Hematopoietic multipotent progenitor cell (in vitro differentiated cells): ENCODE measurements around the gene NLRP6. TPM values are rescaled to one million over a fixed set of nuclear protein-coding genes. Genes with fewer than 3 reads are reported as not detected.
"Not testable (repeated sequence)": the region's sequence is repeated elsewhere in the genome, so short reads cannot be mapped to it uniquely, and the experiment has no call there.

Experiments
- DNase-seq, 3 donors: peaks; one replicate each; pipeline ENCODE4 v3.0.0-alpha.2; 2011 to 2015; ENCODE audit warnings: low read depth in 2 of 3, low spot score in 2 of 3
- small RNA-seq: library from RNA; depleted of rRNA; stranded (forward); fragments of <200 nt; gene quantifications from one replicate; pipeline ENCODE3, GENCODE V24; 2012
- total RNA-seq: library from RNA; depleted of rRNA; stranded (reverse); fragments of >200 nt; gene quantifications from one replicate; pipeline ENCODE4 v1.2.3, GENCODE V29; 2012

Gene NLRP6
- total RNA-seq, 1 donor = 0.54 TPM

GRCh38 chr11:333616-334263 is 55.5 kb downstream of the NLRP6 start:
- DNase-seq = not testable (repeated sequence)

- no peak for DNase-seq
Observed at GRCh38 chr11:334264-334994, 56.2 kb downstream of the NLRP6 start.

Small RNA genes lying within 50 kb of the gene (small RNA-seq; reads per million reads assigned to genes)
- gene AC136475.6 = not detected

Other genes starting within 250 kb of the NLRP6 start
- gene SCGB1C1, start 85.3 kb upstream of the NLRP6 start, total RNA-seq = not detected
- 27.2 TPM for gene BET1L, start 71.0 kb upstream of the NLRP6 start, total RNA-seq
- 97.5 TPM for gene RIC8A, start 70.7 kb upstream of the NLRP6 start, total RNA-seq
- 17.8 TPM for gene SIRT3, start 42.1 kb upstream of the NLRP6 start, total RNA-seq
- 73.2 TPM for gene PSMD13, start 41.4 kb upstream of the NLRP6 start, total RNA-seq
- 35.3 TPM for gene PGGHG, start 10.7 kb downstream of the NLRP6 start, total RNA-seq
- gene IFITM5, start 21.1 kb downstream of the NLRP6 start, total RNA-seq = not detected
- gene IFITM2, start 29.4 kb downstream of the NLRP6 start, total RNA-seq = 200 TPM
- 78.1 TPM for gene IFITM1, start 35.6 kb downstream of the NLRP6 start, total RNA-seq
- gene IFITM3, start 42.5 kb downstream of the NLRP6 start, total RNA-seq = 50.6 TPM
- gene B4GALNT4, start 91.1 kb downstream of the NLRP6 start, total RNA-seq = 3.5 TPM
- 0.27 TPM for gene PKP3, start 115.8 kb downstream of the NLRP6 start, total RNA-seq
- gene SIGIRR, start 136.6 kb downstream of the NLRP6 start, total RNA-seq = 75.7 TPM
- 7.0 TPM for gene ANO9, start 163.6 kb downstream of the NLRP6 start, total RNA-seq
- gene PTDSS2, start 171.9 kb downstream of the NLRP6 start, total RNA-seq = 42.3 TPM
- gene RNH1, start 228.8 kb downstream of the NLRP6 start, total RNA-seq = 165 TPM